CD4-positive, alpha-beta T cell treated with Interleukin-15 for 4 hours (primary cell): ENCODE results near the gene TBX4.
"Not testable (repeated sequence)": the region's sequence is repeated elsewhere in the genome, so short reads cannot be mapped to it uniquely, and the experiment has no call there.

Source experiments
- DNase-seq: peaks from one replicate; pipeline ENCODE4 v3.0.0-alpha.2; 2020; ENCODE audit warnings: low spot score

Gene TBX4

GRCh38 chr17:61484174-61484573 lies 32.0 kb downstream of the TBX4 start:
- no peak for DNase-seq

GRCh38 chr17:61485067-61485775 lies 33.0 kb downstream of the TBX4 start:
- no peak for DNase-seq

- no peak for DNase-seq
Measured at GRCh38 chr17:61486135-61487120, 34.2 kb downstream of the TBX4 start.

GRCh38 chr17:61487161-61487988 lies 35.2 kb downstream of the TBX4 start:
- DNase-seq: no peak

GRCh38 chr17:61487989-61488595 lies 35.9 kb downstream of the TBX4 start:
- no peak for DNase-seq

GRCh38 chr17:61488878-61489718 lies 36.9 kb downstream of the TBX4 start:
- DNase-seq: no peak

GRCh38 chr17:61489719-61490490 lies 37.7 kb downstream of the TBX4 start:
- no peak for DNase-seq

- DNase-seq: no peak
Measured at GRCh38 chr17:61490540-61490975, 38.3 kb downstream of the TBX4 start.

GRCh38 chr17:61491981-61492380 lies 39.8 kb downstream of the TBX4 start:
- DNase-seq: no peak

- DNase-seq: no peak
Measured at GRCh38 chr17:61492759-61493526, 40.7 kb downstream of the TBX4 start.

- DNase-seq: not testable (repeated sequence)
Measured at GRCh38 chr17:61493830-61494324, 41.7 kb downstream of the TBX4 start.

- DNase-seq: no peak
Measured at GRCh38 chr17:61494325-61495160, 42.3 kb downstream of the TBX4 start.

- no peak for DNase-seq
Measured at GRCh38 chr17:61495161-61495857, 43.1 kb downstream of the TBX4 start.

- DNase-seq: no peak
Measured at GRCh38 chr17:61496174-61496956, 44.1 kb downstream of the TBX4 start.

GRCh38 chr17:61496957-61497653 lies 44.9 kb downstream of the TBX4 start:
- DNase-seq: no peak
